Keratinocyte (primary cell): Measurements from ENCODE around the gene GABRA1. TPM values are rescaled to one million over a fixed set of nuclear protein-coding genes. Genes with fewer than 3 reads are reported as not detected.

Experiments
- DNase-seq: peaks from one replicate; pipeline ENCODE4 v3.0.0-alpha.2; 2011; ENCODE audit warnings: low read depth, missing footprints, low spot score
- FAIRE-seq: peaks from 2 replicates; lab custom pipeline; 2011; peaks lifted over from hg19 to GRCh38; lab: Jason Lieb, UNC
- H2AFZ ChIP-seq: 2 replicates; pipeline ENCODE4 v1.6.0; 2012; ENCODE audit warnings: low read length, control low read depth, inconsistent platforms; ENCODE audit not compliant: control insufficient read depth
- H3K27ac ChIP-seq: 2 replicates; pipeline ENCODE4 v1.5.1; 2011; ENCODE audit warnings: low read length; ENCODE audit not compliant: control insufficient read depth, insufficient read depth
- H3K27me3 ChIP-seq: 3 replicates; pipeline ENCODE4 v1.6.0; 2011; ENCODE audit warnings: low read length; ENCODE audit not compliant: control insufficient read depth, insufficient read depth; ENCODE audit errors: extremely low read depth
- H3K36me3 ChIP-seq, 2 experiments: 2 replicates in 1 of 2; 3 replicates in 1 of 2; pipeline ENCODE4 v1.5.1; 2011; ENCODE audit warnings: low read length in 2 of 2, mild to moderate bottlenecking in 1 of 2; ENCODE audit not compliant: control insufficient read depth in 2 of 2, insufficient read depth in 2 of 2; ENCODE audit errors: extremely low read depth in 1 of 2
- H3K4me1 ChIP-seq: 3 replicates; pipeline ENCODE4 v1.5.1; 2011; ENCODE audit warnings: low read length; ENCODE audit not compliant: control insufficient read depth, insufficient read depth; ENCODE audit errors: extremely low read depth
- H3K4me2 ChIP-seq: 3 replicates; pipeline ENCODE4 v1.6.0; 2011; ENCODE audit warnings: low read depth, low read length; ENCODE audit not compliant: control insufficient read depth, insufficient read depth; ENCODE audit errors: extremely low read depth
- H3K4me3 ChIP-seq, 3 experiments: fragments of 200-600 bp in 1 of 3; sonication (generic) in 1 of 3; 2 replicates in 2 of 3; 3 replicates in 1 of 3; pipeline ENCODE4 v1.5.1; 2011 to 2016; ENCODE audit warnings: low read length in 3 of 3, mild to moderate bottlenecking in 3 of 3, control low read depth in 2 of 3, inconsistent platforms in 1 of 3, low read depth in 1 of 3, mixed read lengths in 1 of 3, mixed run types in 1 of 3, moderate library complexity in 1 of 3; ENCODE audit not compliant: control insufficient read depth in 2 of 3, insufficient read depth in 2 of 3; ENCODE audit errors: extremely low read depth in 1 of 3
- H3K79me2 ChIP-seq: 2 replicates; pipeline ENCODE4 v1.6.0; 2012; ENCODE audit warnings: low read length; ENCODE audit not compliant: control insufficient read depth, insufficient read depth
- H3K9ac ChIP-seq: 3 replicates; pipeline ENCODE4 v1.6.0; 2011; ENCODE audit warnings: low read length; ENCODE audit not compliant: control insufficient read depth, insufficient read depth; ENCODE audit errors: extremely low read depth
- H3K9me1 ChIP-seq: 3 replicates; pipeline ENCODE4 v1.6.0; 2011; ENCODE audit warnings: low read length; ENCODE audit not compliant: control insufficient read depth, insufficient read depth; ENCODE audit errors: extremely low read depth
- H3K9me3 ChIP-seq: 2 replicates; pipeline ENCODE4 v1.5.1; 2012; ENCODE audit warnings: low read depth, low read length; ENCODE audit not compliant: control insufficient read depth
- H4K20me1 ChIP-seq: 3 replicates; pipeline ENCODE4 v1.6.0; 2011; ENCODE audit warnings: low read length; ENCODE audit not compliant: control insufficient read depth, insufficient read depth; ENCODE audit errors: extremely low read depth
- EZH2 ChIP-seq: IDR thresholded peaks from one replicate; pipeline ENCODE4 v1.6.1; 2012; ENCODE audit warnings: inconsistent platforms, mild to moderate bottlenecking, low read length, moderate library complexity
- dilution Hi-C: fragments of 300-500 bp; cut with MboI; formaldehyde crosslinking; loops from one replicate; pipeline ENCODE4 v1.7.0; 2020; ENCODE audit warnings: low sequenced_read_pairs; ENCODE audit not compliant: extremely low pct_ligation_motif_present
- polyA plus RNA-seq, 5 experiments: library from polyadenylated mRNA; depleted of rRNA in 3 of 5; stranded (reverse) in 3 of 5; stranded (forward) in 1 of 5; unstranded in 1 of 5; fragments of >200 nt; gene quantifications; 1 replicate in 1 of 5; 2 replicates in 3 of 5; 3 replicates in 1 of 5; pipeline versions ENCODE4 v1.2.1 to v1.2.3, GENCODE V29; 2011 to 2012; ENCODE audit warnings: missing spikeins in 2 of 5, low read depth in 1 of 5, low replicate concordance in 1 of 5
- TF ChIP-seq, protein P1 (sequence below), 3 experiments: IDR thresholded peaks in 1 of 3; conservative IDR thresholded peaks in 1 of 3; optimal IDR thresholded peaks in 1 of 3; 2 replicates in 2 of 3; 3 replicates in 1 of 3; pipeline versions ENCODE3 to v1.5.1; 2011; ENCODE audit warnings: low read length in 3 of 3, mild to moderate bottlenecking in 3 of 3, moderate library complexity in 2 of 3, control low read depth in 1 of 3, inconsistent platforms in 1 of 3; ENCODE audit not compliant: insufficient read depth in 2 of 3; ENCODE audit errors: extremely low read depth in 1 of 3

Gene GABRA1
- polyA plus RNA-seq, 1 donor (not counting 4 experiments of a cell fraction or from before 2014, with no cell fraction given) = not detected

- no peaks in the 10 kb centered on the region for H3K4me1 ChIP-seq
- no peak for TF ChIP-seq EZH2
- TF ChIP-seq, protein P1, sequence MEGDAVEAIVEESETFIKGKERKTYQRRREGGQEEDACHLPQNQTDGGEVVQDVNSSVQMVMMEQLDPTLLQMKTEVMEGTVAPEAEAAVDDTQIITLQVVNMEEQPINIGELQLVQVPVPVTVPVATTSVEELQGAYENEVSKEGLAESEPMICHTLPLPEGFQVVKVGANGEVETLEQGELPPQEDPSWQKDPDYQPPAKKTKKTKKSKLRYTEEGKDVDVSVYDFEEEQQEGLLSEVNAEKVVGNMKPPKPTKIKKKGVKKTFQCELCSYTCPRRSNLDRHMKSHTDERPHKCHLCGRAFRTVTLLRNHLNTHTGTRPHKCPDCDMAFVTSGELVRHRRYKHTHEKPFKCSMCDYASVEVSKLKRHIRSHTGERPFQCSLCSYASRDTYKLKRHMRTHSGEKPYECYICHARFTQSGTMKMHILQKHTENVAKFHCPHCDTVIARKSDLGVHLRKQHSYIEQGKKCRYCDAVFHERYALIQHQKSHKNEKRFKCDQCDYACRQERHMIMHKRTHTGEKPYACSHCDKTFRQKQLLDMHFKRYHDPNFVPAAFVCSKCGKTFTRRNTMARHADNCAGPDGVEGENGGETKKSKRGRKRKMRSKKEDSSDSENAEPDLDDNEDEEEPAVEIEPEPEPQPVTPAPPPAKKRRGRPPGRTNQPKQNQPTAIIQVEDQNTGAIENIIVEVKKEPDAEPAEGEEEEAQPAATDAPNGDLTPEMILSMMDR (optimal IDR thresholded peaks at IDR 0.05 in 1 of 3, IDR thresholded peaks at IDR 0.05 in 1 of 3, conservative IDR thresholded peaks at IDR 0.05 in 1 of 3; ENCODE audit: extremely low read depth in 1 of 3, insufficient read depth in 2 of 3, low read length in 3 of 3) = no peak
- FAIRE-seq (no peak), DNase-seq (no peak)
- H3K9me1 ChIP-seq = no peaks in the 10 kb centered on the region
- H3K9ac ChIP-seq = no peak overlapping the region
- no peaks in the 10 kb centered on the region for H3K36me3 ChIP-seq
- dilution Hi-C loops = no loop called here
- H3K27ac ChIP-seq = no peak overlapping the region
- no peak overlapping the region for H3K4me2 ChIP-seq
- no peaks in the 10 kb centered on the region for H4K20me1 ChIP-seq
- H3K9me3 ChIP-seq = no peaks in the 10 kb centered on the region
- no peaks in the 10 kb centered on the region for H3K79me2 ChIP-seq
- no peak overlapping the region for H2AFZ ChIP-seq
- H3K4me3 ChIP-seq = no peak overlapping the region
- no peaks in the 10 kb centered on the region for H3K27me3 ChIP-seq
Observed at GRCh38 chr5:161944974-161945373, 97.1 kb downstream of the GABRA1 start.

DNA sequence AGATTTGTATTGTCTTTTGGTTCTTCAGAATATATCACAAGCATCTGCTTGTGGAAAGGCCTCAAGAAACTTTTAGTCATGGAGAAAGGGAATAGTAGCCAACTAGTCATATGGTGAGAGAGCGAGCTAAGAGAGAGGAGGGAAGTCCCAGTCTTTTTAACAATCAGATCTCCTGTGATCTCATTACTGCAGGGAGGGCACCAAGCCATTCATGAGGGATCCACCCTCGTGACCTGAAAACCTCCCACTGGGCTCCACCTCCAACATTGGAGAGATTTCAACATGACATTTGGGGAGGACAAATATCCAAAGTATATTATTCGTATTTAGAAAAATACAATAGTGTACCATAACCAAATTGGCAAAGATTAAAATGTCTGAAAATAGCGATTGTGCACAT is 99.0 kb downstream of the GABRA1 start:
- H3K27ac ChIP-seq = no peak overlapping the region
- no peaks in the 10 kb centered on the region for H3K9me3 ChIP-seq
- no peak overlapping the region for H2AFZ ChIP-seq
- no peaks in the 10 kb centered on the region for H3K79me2 ChIP-seq
- H4K20me1 ChIP-seq = no peaks in the 10 kb centered on the region
- H3K27me3 ChIP-seq = no peaks in the 10 kb centered on the region
- no peak overlapping the region for H3K4me3 ChIP-seq
- H3K4me1 ChIP-seq = no peaks in the 10 kb centered on the region
- H3K9me1 ChIP-seq = no peaks in the 10 kb centered on the region
- TF ChIP-seq, protein P1 (optimal IDR thresholded peaks at IDR 0.05 in 1 of 3, IDR thresholded peaks at IDR 0.05 in 1 of 3, conservative IDR thresholded peaks at IDR 0.05 in 1 of 3; ENCODE audit: extremely low read depth in 1 of 3, insufficient read depth in 2 of 3, low read length in 3 of 3) = no peak
- TF ChIP-seq EZH2 = no peak
- dilution Hi-C loops = no loop called here
- DNase-seq = no peak
- FAIRE-seq = no peak
- no peak overlapping the region for H3K4me2 ChIP-seq
- H3K36me3 ChIP-seq = no peaks in the 10 kb centered on the region
- no peak overlapping the region for H3K9ac ChIP-seq

Other genes with a start within 250 kb of the GABRA1 start
- gene GABRA6, start 162.4 kb upstream of the GABRA1 start, polyA plus RNA-seq = not detected in 3 replicates
- gene GABRG2, start 219.7 kb downstream of the GABRA1 start, polyA plus RNA-seq = not detected in 3 replicates